B cell (primary cell): ENCODE results near the gene RIN3. TPM values are rescaled to one million over a fixed set of nuclear protein-coding genes. Genes with fewer than 3 reads are reported as not detected.

ENCODE experiments used
- ATAC-seq: fragments of 200-7000 bp; cut with Tn5 transposase; one replicate; pipeline ENCODE4 v1.10.0; 2021; ENCODE audit warnings: low read depth, mild to moderate bottlenecking, moderate number of reproducible peaks, moderate library complexity
- CTCF ChIA-PET: fragments of 350-600 bp; sonication (Branson Sonifier 250); formaldehyde crosslinking; loops from one replicate; lab custom pipeline; 2021; ENCODE audit warnings: antibody characterized with exemption, inconsistent platforms; lab: Charles Lee
- POLR2A ChIA-PET: fragments of 350-600 bp; sonication (Branson Sonifier 250); formaldehyde crosslinking; loops from one replicate; lab custom pipeline; 2021; ENCODE audit warnings: antibody characterized with exemption; lab: Charles Lee
- DNase-seq: peaks from one replicate; pipeline ENCODE4 v3.0.0; 2013
- H2AFZ ChIP-seq: 2 replicates; pipeline ENCODE4 v1.6.1; 2012; ENCODE audit warnings: mild to moderate bottlenecking, low read depth, low read length; ENCODE audit not compliant: insufficient read depth, poor library complexity, severe bottlenecking
- H3K27ac ChIP-seq, 2 donors: 1 replicate in 1 of 2; 2 replicates in 1 of 2; pipeline ENCODE4 v1.5.1; 2012 to 2013; ENCODE audit warnings: low read length in 2 of 2, mild to moderate bottlenecking in 2 of 2, moderate library complexity in 1 of 2
- H3K27me3 ChIP-seq, 4 experiments: fragments of 200-600 bp in 1 of 4; sonication (generic) in 1 of 4; replicated peaks in 1 of 4; 1 replicate in 2 of 4; 2 replicates in 2 of 4; pipeline versions ENCODE4 v1.6.1 to v1.7.0; 2013 to 2016; ENCODE audit warnings: low read length in 3 of 4, mild to moderate bottlenecking in 2 of 4, mixed read lengths in 1 of 4, moderate library complexity in 1 of 4; ENCODE audit not compliant: insufficient read depth in 4 of 4, control insufficient read depth in 3 of 4; ENCODE audit errors: control extremely low read depth in 1 of 4
- H3K36me3 ChIP-seq, 2 experiments: replicated peaks in 1 of 2; 1 replicate in 1 of 2; 2 replicates in 1 of 2; pipeline versions ENCODE4 v1.6.1 to v1.7.1; 2013; ENCODE audit warnings: low read length in 1 of 2; ENCODE audit not compliant: insufficient read depth in 2 of 2, control insufficient read depth in 1 of 2; ENCODE audit errors: control extremely low read depth in 1 of 2, extremely low read depth in 1 of 2
- H3K4me1 ChIP-seq, 2 donors: fragments of 200-600 bp in 1 of 2; sonication (generic) in 1 of 2; 1 replicate in 1 of 2; 2 replicates in 1 of 2; pipeline versions ENCODE4 v1.5.1 to v1.6.1; 2013 to 2017; ENCODE audit warnings: low read length in 2 of 2; ENCODE audit not compliant: control insufficient read depth in 2 of 2, insufficient read depth in 2 of 2
- H3K4me2 ChIP-seq: replicated peaks from 2 replicates; pipeline ENCODE3; 2012; ENCODE audit warnings: mild to moderate bottlenecking, low read depth, low read length; ENCODE audit not compliant: poor library complexity, severe bottlenecking
- H3K4me3 ChIP-seq, 5 experiments: fragments of 200-600 bp in 1 of 5; sonication (generic) in 1 of 5; 1 replicate in 3 of 5; 2 replicates in 2 of 5; pipeline versions ENCODE4 v1.5.1 to v1.7.0; 2011 to 2016; ENCODE audit warnings: low read length in 4 of 5, mild to moderate bottlenecking in 4 of 5, low read depth in 2 of 5, control low read depth in 1 of 5, moderate library complexity in 1 of 5; ENCODE audit not compliant: insufficient read depth in 1 of 5; ENCODE audit errors: control extremely low read depth in 1 of 5, extremely low read depth in 1 of 5
- H3K79me2 ChIP-seq: fragments of 200-600 bp; sonication (generic); one replicate; pipeline ENCODE4 v1.6.0; 2016; ENCODE audit warnings: low read length; ENCODE audit not compliant: control insufficient read depth, insufficient read depth
- H3K9ac ChIP-seq: fragments of 200-600 bp; sonication (generic); 2 replicates; pipeline ENCODE4 v1.6.1; 2017; ENCODE audit warnings: mild to moderate bottlenecking, low read length, moderate library complexity
- H3K9me3 ChIP-seq, 3 donors: one replicate each; pipeline versions ENCODE4 v1.6.1 to v1.7.1; 2013; ENCODE audit warnings: low read length in 2 of 3; ENCODE audit not compliant: control insufficient read depth in 2 of 3, insufficient read depth in 1 of 3; ENCODE audit errors: control extremely low read depth in 1 of 3
- H4K20me1 ChIP-seq: 2 replicates; pipeline ENCODE4 v1.6.0; 2012; ENCODE audit warnings: mild to moderate bottlenecking, low read length; ENCODE audit not compliant: insufficient read depth, control insufficient read depth, poor library complexity, severe bottlenecking
- H3K27ac Mint-ChIP-seq: one replicate; pipeline ENCODE4 v1.8.0; 2021; ENCODE audit warnings: mixed read lengths
- H3K27me3 Mint-ChIP-seq: one replicate; pipeline ENCODE4 v1.8.0; 2021; ENCODE audit warnings: mixed read lengths
- H3K4me1 Mint-ChIP-seq: one replicate; pipeline ENCODE4 v1.8.0; 2021; ENCODE audit warnings: mixed read lengths
- H3K4me3 Mint-ChIP-seq: one replicate; pipeline ENCODE4 v1.8.0; 2021; ENCODE audit warnings: mixed read lengths
- H3K9me3 Mint-ChIP-seq: one replicate; pipeline ENCODE4 v1.8.0; 2022; ENCODE audit warnings: mixed read lengths; ENCODE audit not compliant: insufficient read depth
- EZH2 ChIP-seq: IDR thresholded peaks from 2 replicates; pipeline ENCODE4 v1.6.1; 2012; ENCODE audit warnings: borderline replicate concordance, low read depth, mild to moderate bottlenecking, moderate library complexity, low read length; ENCODE audit not compliant: insufficient read depth, poor library complexity, severe bottlenecking
- WGBS: methylation state at CpG from one replicate; pipeline ENCODE4 v1.1.5; 2013; ENCODE audit warnings: missing lambda C conversion rate; ENCODE audit not compliant: insufficient coverage; 5-methylcytosine and 5-hydroxymethylcytosine counted together
- intact Hi-C: fragments of 100-400 bp; cut with micrococcal nuclease; formaldehyde crosslinking; loops from one replicate; pipeline ENCODE4 v1.10.0; 2022
- polyA plus RNA-seq: library from polyadenylated mRNA; depleted of rRNA; stranded (reverse); fragments of >200 nt; gene quantifications from 2 replicates; pipeline ENCODE4 v1.2.3, GENCODE V29; 2012
- total RNA-seq, 2 donors: library from RNA; stranded (reverse); fragments of 120-200 nt in 1 of 2; gene quantifications; 1 replicate in 1 of 2; 2 replicates in 1 of 2; pipeline versions ENCODE4 v1.2.3 to v1.2.4, GENCODE V29; 2013 to 2022
- TF ChIP-seq, protein P1 (sequence below): fragments of 200-600 bp; IDR thresholded peaks from one replicate; pipeline ENCODE4 v1.8.0; 2022; ENCODE audit warnings: antibody characterized with exemption, mild to moderate bottlenecking

Gene RIN3
- total and polyA plus RNA-seq, 2 donors (not counting 1 experiment from before 2014, with no cell fraction given), result 62.1 to 123 TPM

DNA sequence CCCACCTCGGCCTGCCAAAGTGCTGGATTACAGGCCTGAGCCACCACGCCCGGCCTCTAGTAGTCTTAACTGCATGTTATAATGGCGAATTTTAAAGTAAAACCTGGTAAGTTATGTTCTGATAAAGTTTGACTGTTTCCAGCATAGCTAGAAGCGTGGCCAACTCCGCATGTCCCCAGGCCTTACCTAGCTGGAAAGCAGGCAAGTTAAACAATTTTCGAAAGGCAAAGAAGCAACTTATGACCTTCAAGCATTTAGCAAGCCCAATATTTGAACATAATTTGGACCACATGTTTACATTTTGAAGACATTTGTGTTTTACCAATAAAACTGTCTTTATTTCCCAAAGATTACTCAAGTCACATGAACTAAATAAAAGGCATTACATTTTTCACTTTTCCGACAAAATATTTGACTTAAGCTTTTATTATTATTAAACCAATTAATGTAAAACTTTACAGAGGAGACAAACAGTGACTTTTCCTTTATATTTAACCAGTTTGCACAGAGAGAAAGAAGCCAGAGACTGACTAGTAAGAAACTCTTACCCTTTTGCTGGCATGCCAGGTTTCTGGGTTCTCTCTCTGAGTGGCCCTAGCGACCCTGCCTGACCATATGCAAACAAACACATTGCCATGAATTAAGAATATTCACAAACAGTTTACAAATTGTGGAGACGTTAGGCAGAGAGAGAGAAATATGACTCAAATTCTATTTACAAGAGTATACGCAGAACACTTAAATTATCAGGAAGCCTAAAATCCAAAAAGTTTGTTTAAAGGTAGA, 106.3 kb downstream of the RIN3 start:
- Histone ChIP-seq H2AFZ (no peak overlapping the region), H3K4me2 (no peak overlapping the region), H3K9ac (no peak overlapping the region), H4K20me1 (no peaks in the 10 kb centered on the region), H3K36me3 (no peaks in the 10 kb centered on the region), H3K79me2 (no peaks in the 10 kb centered on the region), H3K4me1 (peaks cover 19 to 21% of the 10 kb centered on the region in 2 donors), H3K27me3 (no peaks in the 10 kb centered on the region), H3K9me3 (peaks cover 1 to 16% (median 14%) of the 10 kb centered on the region in 3 donors), H3K27ac (no peak overlapping the region), H3K4me3 (no peak overlapping the region)
- H3K4me1 Mint-ChIP-seq, result peaks cover 23% of the 10 kb centered on the region
- no peak overlapping the region for H3K4me3 Mint-ChIP-seq
- DNase-seq (no peak), ATAC-seq (no peak)
- ChIA-PET CTCF (no interaction called here), POLR2A (no interaction called here)
- WGBS, result 93% methylated on average over 6 of the region's 11 CpGs
- no peak for TF ChIP-seq EZH2
- TF ChIP-seq, protein P1, sequence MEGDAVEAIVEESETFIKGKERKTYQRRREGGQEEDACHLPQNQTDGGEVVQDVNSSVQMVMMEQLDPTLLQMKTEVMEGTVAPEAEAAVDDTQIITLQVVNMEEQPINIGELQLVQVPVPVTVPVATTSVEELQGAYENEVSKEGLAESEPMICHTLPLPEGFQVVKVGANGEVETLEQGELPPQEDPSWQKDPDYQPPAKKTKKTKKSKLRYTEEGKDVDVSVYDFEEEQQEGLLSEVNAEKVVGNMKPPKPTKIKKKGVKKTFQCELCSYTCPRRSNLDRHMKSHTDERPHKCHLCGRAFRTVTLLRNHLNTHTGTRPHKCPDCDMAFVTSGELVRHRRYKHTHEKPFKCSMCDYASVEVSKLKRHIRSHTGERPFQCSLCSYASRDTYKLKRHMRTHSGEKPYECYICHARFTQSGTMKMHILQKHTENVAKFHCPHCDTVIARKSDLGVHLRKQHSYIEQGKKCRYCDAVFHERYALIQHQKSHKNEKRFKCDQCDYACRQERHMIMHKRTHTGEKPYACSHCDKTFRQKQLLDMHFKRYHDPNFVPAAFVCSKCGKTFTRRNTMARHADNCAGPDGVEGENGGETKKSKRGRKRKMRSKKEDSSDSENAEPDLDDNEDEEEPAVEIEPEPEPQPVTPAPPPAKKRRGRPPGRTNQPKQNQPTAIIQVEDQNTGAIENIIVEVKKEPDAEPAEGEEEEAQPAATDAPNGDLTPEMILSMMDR, result no peak
- intact Hi-C loops, result loop anchor here (5.0 to 10.0 kb wide), 4 partner anchors 43 to 495 kb away; partner anchors contain the start of genes CPSF2 and NDUFB1
- H3K27ac Mint-ChIP-seq, result no peak overlapping the region
- H3K9me3 Mint-ChIP-seq, result peaks cover 9% of the 10 kb centered on the region
- no peaks in the 10 kb centered on the region for H3K27me3 Mint-ChIP-seq

DNA sequence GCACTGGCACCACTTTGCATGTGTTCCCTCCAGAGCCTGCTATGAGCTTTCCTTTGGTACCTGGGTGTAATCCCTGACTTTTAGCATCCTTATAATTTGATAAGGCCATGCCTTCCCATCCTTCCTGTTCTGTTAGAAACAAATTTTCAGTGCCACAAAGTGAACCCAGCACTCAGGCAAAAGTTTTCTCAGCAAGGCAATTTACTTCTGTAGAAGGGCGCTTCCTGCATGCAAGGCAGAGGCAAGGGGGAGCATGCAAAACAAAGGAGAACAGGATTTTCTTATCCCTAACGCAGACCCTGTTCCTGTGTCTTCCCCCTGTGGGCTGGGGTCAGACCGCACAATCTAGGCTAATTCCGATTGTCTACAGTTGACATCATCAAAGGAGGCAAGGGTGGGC, 108.7 kb downstream of the RIN3 start:
- ATAC-seq (no peak), DNase-seq (no peak)
- Histone ChIP-seq H3K4me3 (no peak overlapping the region), H4K20me1 (no peaks in the 10 kb centered on the region), H3K27ac (no peak overlapping the region), H3K27me3 (no peaks in the 10 kb centered on the region), H2AFZ (no peak overlapping the region), H3K9ac (no peak overlapping the region), H3K9me3 (peaks cover 1 to 24% (median 21%) of the 10 kb centered on the region in 3 donors), H3K4me1 (no peaks in the 10 kb centered on the region), H3K4me2 (no peak overlapping the region), H3K79me2 (no peaks in the 10 kb centered on the region), H3K36me3 (peaks cover 0 to 5% of the 10 kb centered on the region in 2 experiments)
- Mint-ChIP-seq H3K4me3 (no peak overlapping the region), H3K9me3 (peaks cover 19% of the 10 kb centered on the region), H3K27ac (no peak overlapping the region), H3K4me1 (peaks cover 3% of the 10 kb centered on the region), H3K27me3 (no peaks in the 10 kb centered on the region)
- WGBS, result 96% methylated on average over 4 of the region's 4 CpGs
- no peak for TF ChIP-seq EZH2
- TF ChIP-seq, protein P1, result no peak
- ChIA-PET POLR2A (no interaction called here), CTCF (interaction anchor here (1.1 kb wide), 1 partner anchor 9 kb away, joined by 3 read pairs; no protein-coding TSS in a partner anchor)
- intact Hi-C loops, result no loop called here
